ENCODE data around the gene TASL. TPM values are rescaled to one million over a fixed set of nuclear protein-coding genes. Genes with fewer than 3 reads are reported as not detected.

TASL gene
- total RNA-seq, 1 donor from 2014 or later, result not detected

DNA sequence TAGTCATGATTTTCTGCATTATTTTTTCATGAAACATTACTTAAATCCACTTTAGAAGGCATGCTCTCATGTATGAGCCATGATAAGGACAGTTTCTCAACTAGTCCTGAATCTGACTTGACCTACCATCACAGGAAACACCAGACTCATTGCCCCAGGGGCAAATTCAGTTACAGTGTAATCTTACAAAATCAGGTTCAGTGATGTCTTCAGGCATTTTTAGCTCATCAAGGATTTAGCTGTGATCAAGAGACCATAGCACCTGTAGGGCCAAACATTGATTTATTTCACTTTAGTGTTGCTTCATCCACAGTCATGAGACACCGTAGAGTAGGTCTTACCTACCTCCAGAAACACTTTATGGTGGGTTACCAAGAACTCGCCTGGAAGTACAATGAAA is 3.1 kb upstream of the TASL start:
- Mint-ChIP-seq H3K4me3 (ENCODE audit: unreplicated experiment) (no peak overlapping the region), H3K27me3 (ENCODE audit: unreplicated experiment) (no peaks in the 10 kb centered on the region), H3K27ac (ENCODE audit: unreplicated experiment) (no peak overlapping the region), H3K36me3 (ENCODE audit: unreplicated experiment) (no peaks in the 10 kb centered on the region), H3K4me1 (ENCODE audit: low read depth, unreplicated experiment) (no peaks in the 10 kb centered on the region), H3K9me3 (ENCODE audit: unreplicated experiment) (no peaks in the 10 kb centered on the region)
- TF ChIP-seq, protein P1, sequence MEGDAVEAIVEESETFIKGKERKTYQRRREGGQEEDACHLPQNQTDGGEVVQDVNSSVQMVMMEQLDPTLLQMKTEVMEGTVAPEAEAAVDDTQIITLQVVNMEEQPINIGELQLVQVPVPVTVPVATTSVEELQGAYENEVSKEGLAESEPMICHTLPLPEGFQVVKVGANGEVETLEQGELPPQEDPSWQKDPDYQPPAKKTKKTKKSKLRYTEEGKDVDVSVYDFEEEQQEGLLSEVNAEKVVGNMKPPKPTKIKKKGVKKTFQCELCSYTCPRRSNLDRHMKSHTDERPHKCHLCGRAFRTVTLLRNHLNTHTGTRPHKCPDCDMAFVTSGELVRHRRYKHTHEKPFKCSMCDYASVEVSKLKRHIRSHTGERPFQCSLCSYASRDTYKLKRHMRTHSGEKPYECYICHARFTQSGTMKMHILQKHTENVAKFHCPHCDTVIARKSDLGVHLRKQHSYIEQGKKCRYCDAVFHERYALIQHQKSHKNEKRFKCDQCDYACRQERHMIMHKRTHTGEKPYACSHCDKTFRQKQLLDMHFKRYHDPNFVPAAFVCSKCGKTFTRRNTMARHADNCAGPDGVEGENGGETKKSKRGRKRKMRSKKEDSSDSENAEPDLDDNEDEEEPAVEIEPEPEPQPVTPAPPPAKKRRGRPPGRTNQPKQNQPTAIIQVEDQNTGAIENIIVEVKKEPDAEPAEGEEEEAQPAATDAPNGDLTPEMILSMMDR (IDR thresholded peaks at IDR 0.05; ENCODE audit: partially characterized antibody, unreplicated experiment), result no peak
- DNase-seq, result no peak

DNA sequence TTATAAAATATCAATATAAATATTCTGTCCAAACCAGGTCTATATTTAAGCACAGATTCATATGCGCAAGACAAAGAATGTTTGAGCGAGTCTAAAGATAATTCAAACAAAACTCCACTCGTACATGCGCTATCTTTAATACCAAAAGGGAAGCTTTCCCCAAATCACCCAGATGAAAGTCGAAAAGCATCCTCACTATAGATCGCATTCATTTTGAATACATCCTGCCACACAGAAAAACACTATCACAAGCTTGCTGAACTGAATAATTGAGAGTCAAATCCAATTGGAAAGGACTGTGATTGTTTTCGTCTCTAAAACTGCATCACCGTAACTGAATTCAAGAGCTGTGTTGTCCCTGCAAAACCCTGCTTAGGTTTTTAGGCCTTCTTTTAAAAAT is 685 bp downstream of the TASL start:
- no peaks in the 10 kb centered on the region for H3K27me3 Mint-ChIP-seq (ENCODE audit: unreplicated experiment)
- no peak overlapping the region for H3K27ac Mint-ChIP-seq (ENCODE audit: unreplicated experiment)

DNA sequence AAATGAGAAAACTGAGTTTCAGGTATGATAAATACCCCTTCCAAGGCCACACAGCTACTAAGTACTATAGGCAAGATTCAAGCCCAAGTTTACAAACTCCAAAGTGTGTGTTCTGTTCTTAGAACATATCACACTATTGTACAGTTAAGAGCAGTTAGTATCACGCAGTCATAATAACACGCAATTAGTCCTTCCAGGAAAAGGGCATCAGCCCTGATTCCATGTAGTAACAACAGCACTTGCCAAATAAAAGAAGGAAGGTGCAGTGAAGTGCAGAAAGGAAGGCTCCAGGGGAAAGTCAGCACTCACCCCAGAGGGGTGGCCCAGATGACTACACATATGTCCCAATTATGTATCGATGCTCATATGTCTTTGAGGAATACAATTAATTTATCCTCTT is 4.4 kb downstream of the TASL start:
- DNase-seq, result no peak
- Mint-ChIP-seq H3K4me3 (ENCODE audit: unreplicated experiment) (no peak overlapping the region), H3K9me3 (ENCODE audit: unreplicated experiment) (no peaks in the 10 kb centered on the region), H3K27ac (ENCODE audit: unreplicated experiment) (no peak overlapping the region), H3K36me3 (ENCODE audit: unreplicated experiment) (no peaks in the 10 kb centered on the region), H3K4me1 (ENCODE audit: low read depth, unreplicated experiment) (no peaks in the 10 kb centered on the region), H3K27me3 (ENCODE audit: unreplicated experiment) (peaks cover 1% of the 10 kb centered on the region)
- TF ChIP-seq, protein P1 (IDR thresholded peaks at IDR 0.05; ENCODE audit: partially characterized antibody, unreplicated experiment), result no peak

More for the DNA sequence above, 685 bp downstream of the TASL start:
- H3K4me3 Mint-ChIP-seq (ENCODE audit: unreplicated experiment), result no peak overlapping the region
- no peaks in the 10 kb centered on the region for H3K36me3 Mint-ChIP-seq (ENCODE audit: unreplicated experiment)
- H3K9me3 Mint-ChIP-seq (ENCODE audit: unreplicated experiment), result no peaks in the 10 kb centered on the region
- no peaks in the 10 kb centered on the region for H3K4me1 Mint-ChIP-seq (ENCODE audit: low read depth, unreplicated experiment)
- no peak for DNase-seq
- TF ChIP-seq, protein P1 (IDR thresholded peaks at IDR 0.05; ENCODE audit: partially characterized antibody, unreplicated experiment), result no peak

DNA sequence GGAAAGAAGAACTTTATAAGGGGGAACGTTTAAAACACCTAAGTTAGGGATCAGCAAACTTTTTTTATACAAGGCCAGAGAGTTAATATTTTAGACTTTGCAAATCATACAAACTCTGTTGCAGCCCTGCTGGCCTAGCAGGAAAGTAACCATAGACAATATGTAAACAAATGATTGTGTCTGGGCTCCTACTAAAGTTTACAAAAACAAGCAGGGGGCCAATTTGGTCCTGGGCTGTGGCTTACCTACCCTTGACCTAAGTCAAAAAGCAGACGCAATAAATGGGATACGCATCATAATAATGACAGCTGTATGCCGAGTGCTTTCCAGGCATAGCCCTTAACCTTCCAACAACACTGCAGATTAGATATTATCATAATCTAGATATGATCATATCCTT is 4.9 kb downstream of the TASL start:
- Mint-ChIP-seq H3K36me3 (ENCODE audit: unreplicated experiment) (no peaks in the 10 kb centered on the region), H3K9me3 (ENCODE audit: unreplicated experiment) (no peaks in the 10 kb centered on the region), H3K27me3 (ENCODE audit: unreplicated experiment) (peaks cover 1% of the 10 kb centered on the region), H3K27ac (ENCODE audit: unreplicated experiment) (no peak overlapping the region), H3K4me1 (ENCODE audit: low read depth, unreplicated experiment) (no peaks in the 10 kb centered on the region), H3K4me3 (ENCODE audit: unreplicated experiment) (no peak overlapping the region)
- TF ChIP-seq, protein P1 (IDR thresholded peaks at IDR 0.05; ENCODE audit: partially characterized antibody, unreplicated experiment), result no peak
- no peak for DNase-seq

DNA sequence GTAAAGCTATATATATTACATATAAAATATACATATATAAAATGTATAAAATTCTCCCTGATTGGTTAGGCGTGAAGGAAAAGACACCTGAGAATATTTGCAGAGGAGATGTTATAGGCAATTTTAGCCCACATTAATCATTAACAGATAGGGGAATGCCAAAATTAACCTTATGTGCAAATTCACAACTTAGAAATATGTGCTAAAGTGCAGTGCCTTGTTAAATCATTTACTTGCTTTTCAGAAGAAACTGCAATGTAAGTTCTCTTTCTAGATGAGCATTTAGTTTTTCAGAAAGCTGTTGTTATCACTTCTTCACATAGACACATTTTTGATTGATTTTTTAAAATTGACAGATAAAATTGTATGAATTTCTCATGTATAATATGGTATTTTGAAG is 5.6 kb downstream of the TASL start:
- Mint-ChIP-seq H3K36me3 (ENCODE audit: unreplicated experiment) (no peaks in the 10 kb centered on the region), H3K27me3 (ENCODE audit: unreplicated experiment) (peaks cover 1% of the 10 kb centered on the region), H3K27ac (ENCODE audit: unreplicated experiment) (no peak overlapping the region), H3K9me3 (ENCODE audit: unreplicated experiment) (no peaks in the 10 kb centered on the region), H3K4me1 (ENCODE audit: low read depth, unreplicated experiment) (no peaks in the 10 kb centered on the region), H3K4me3 (ENCODE audit: unreplicated experiment) (no peak overlapping the region)
- TF ChIP-seq, protein P1 (IDR thresholded peaks at IDR 0.05; ENCODE audit: partially characterized antibody, unreplicated experiment), result no peak
- DNase-seq, result no peak

Measured in glutamatergic neuron (in vitro differentiated cells).